OCI-LY7 (cell line): Measurements from ENCODE around the gene TRPM2. TPM values are rescaled to one million over a fixed set of nuclear protein-coding genes. Genes with fewer than 3 reads are reported as not detected.

Experiments
- BruUV-seq: library from RNA; stranded (reverse); fragments of 400-500 nt; replicated peaks from 2 replicates; lab custom pipeline; 2021; lab: Mats Ljungman, UMichigan
- CTCF ChIA-PET: fragments of 300-600 bp; sonication (Branson Sonifier 250); formaldehyde crosslinking; loops from one replicate; lab custom pipeline; 2022; ENCODE audit warnings: antibody characterized with exemption; ENCODE audit not compliant: unreplicated experiment; lab: Charles Lee
- POLR2A ChIA-PET: fragments of 300-600 bp; sonication (Branson Sonifier 250); formaldehyde crosslinking; loops from one replicate; lab custom pipeline; 2022; ENCODE audit warnings: antibody characterized with exemption; lab: Charles Lee
- DNase-seq: peaks from one replicate; pipeline ENCODE4 v3.0.0-alpha.2; 2015; ENCODE audit warnings: low spot score
- H2AFZ ChIP-seq: fragments of 200-600 bp; sonication (generic), shearing (Covaris generic); 2 replicates; pipeline ENCODE4 v1.6.1; 2014; ENCODE audit warnings: mild to moderate bottlenecking, antibody characterized with exemption, low read length, moderate library complexity
- H3K27ac ChIP-seq: fragments of 200-600 bp; sonication (generic); 2 replicates; pipeline ENCODE4 v1.5.1; 2014; ENCODE audit warnings: mixed run types, low read depth, mild to moderate bottlenecking, moderate library complexity, low read length, inconsistent platforms; ENCODE audit not compliant: poor library complexity, severe bottlenecking
- H3K36me3 ChIP-seq: fragments of 200-600 bp; sonication (generic); 2 replicates; pipeline ENCODE4 v1.6.1; 2014; ENCODE audit warnings: mild to moderate bottlenecking, antibody characterized with exemption, low read length, moderate library complexity, mixed read lengths; ENCODE audit not compliant: insufficient read depth
- H3K4me1 ChIP-seq: fragments of 200-600 bp; sonication (generic); 2 replicates; pipeline ENCODE4 v1.5.1; 2014; ENCODE audit warnings: mild to moderate bottlenecking, low read length; ENCODE audit not compliant: insufficient read depth, poor library complexity, severe bottlenecking
- H3K4me2 ChIP-seq: fragments of 200-600 bp; sonication (generic); 2 replicates; pipeline ENCODE4 v1.6.1; 2014; ENCODE audit warnings: mild to moderate bottlenecking, low read length
- H3K4me3 ChIP-seq: fragments of 200-600 bp; sonication (generic); 2 replicates; pipeline ENCODE4 v1.5.1; 2014; ENCODE audit warnings: mild to moderate bottlenecking, low read depth, low read length; ENCODE audit not compliant: poor library complexity, severe bottlenecking
- H3K79me2 ChIP-seq: fragments of 200-600 bp; sonication (generic); 2 replicates; pipeline ENCODE4 v1.6.1; 2016; ENCODE audit warnings: low read depth, mild to moderate bottlenecking, low read length, moderate library complexity, mixed read lengths; ENCODE audit not compliant: insufficient read depth
- H3K9me2 ChIP-seq: fragments of 200-600 bp; sonication (generic); 2 replicates; pipeline ENCODE4 v1.6.1; 2016; ENCODE audit warnings: mild to moderate bottlenecking, low read length, mixed read lengths; ENCODE audit not compliant: insufficient read depth
- H3K9me3 ChIP-seq: fragments of 200-600 bp; sonication (generic); 2 replicates; pipeline ENCODE4 v1.6.1; 2014; ENCODE audit warnings: mild to moderate bottlenecking, mixed run types, low read length, mixed read lengths
- H4K20me1 ChIP-seq: fragments of 200-600 bp; sonication (generic); 2 replicates; pipeline ENCODE4 v1.6.1; 2014; ENCODE audit warnings: mild to moderate bottlenecking, antibody characterized with exemption, low read length, moderate library complexity, mixed read lengths; ENCODE audit not compliant: insufficient read depth
- EZH2phosphoT487 ChIP-seq: fragments of 200-600 bp; sonication (generic); IDR thresholded peaks from 2 replicates; pipeline ENCODE4 v1.6.1; 2018; ENCODE audit warnings: low read depth, borderline replicate concordance, mild to moderate bottlenecking, mixed run types, antibody characterized with exemption, low read length, moderate library complexity, mixed read lengths
- intact Hi-C: fragments of 100-400 bp; cut with micrococcal nuclease; formaldehyde crosslinking; loops from one replicate; pipeline ENCODE4 v1.10.0; 2022; ENCODE audit not compliant: unreplicated experiment
- total RNA-seq, 2 experiments: library from RNA; depleted of rRNA in 1 of 2; stranded (reverse); fragments of >200 nt in 1 of 2; shearing (Covaris generic) in 1 of 2; gene quantifications; 2 replicates each; pipeline ENCODE4 v1.2.3, GENCODE V29; 2014 to 2022
- TF ChIP-seq, protein P1 (sequence below): fragments of 200-600 bp; sonication (generic); conservative IDR thresholded peaks from 2 replicates; pipeline ENCODE4 v1.5.1; 2014; ENCODE audit warnings: mild to moderate bottlenecking, antibody characterized with exemption, low read length, moderate library complexity, mixed read lengths

TRPM2 gene
- total RNA-seq, 2 experiments from 2014 or later: 1.8 to 7.1 TPM

GRCh38 chr21:44333509-44334328 is 19.7 kb upstream of the TRPM2 start:
- POLR2A ChIA-PET: no interaction called here
- no peak overlapping the region for H3K4me2 ChIP-seq

GRCh38 chr21:44334329-44335030 is 18.9 kb upstream of the TRPM2 start:
- TF ChIP-seq, protein P1, sequence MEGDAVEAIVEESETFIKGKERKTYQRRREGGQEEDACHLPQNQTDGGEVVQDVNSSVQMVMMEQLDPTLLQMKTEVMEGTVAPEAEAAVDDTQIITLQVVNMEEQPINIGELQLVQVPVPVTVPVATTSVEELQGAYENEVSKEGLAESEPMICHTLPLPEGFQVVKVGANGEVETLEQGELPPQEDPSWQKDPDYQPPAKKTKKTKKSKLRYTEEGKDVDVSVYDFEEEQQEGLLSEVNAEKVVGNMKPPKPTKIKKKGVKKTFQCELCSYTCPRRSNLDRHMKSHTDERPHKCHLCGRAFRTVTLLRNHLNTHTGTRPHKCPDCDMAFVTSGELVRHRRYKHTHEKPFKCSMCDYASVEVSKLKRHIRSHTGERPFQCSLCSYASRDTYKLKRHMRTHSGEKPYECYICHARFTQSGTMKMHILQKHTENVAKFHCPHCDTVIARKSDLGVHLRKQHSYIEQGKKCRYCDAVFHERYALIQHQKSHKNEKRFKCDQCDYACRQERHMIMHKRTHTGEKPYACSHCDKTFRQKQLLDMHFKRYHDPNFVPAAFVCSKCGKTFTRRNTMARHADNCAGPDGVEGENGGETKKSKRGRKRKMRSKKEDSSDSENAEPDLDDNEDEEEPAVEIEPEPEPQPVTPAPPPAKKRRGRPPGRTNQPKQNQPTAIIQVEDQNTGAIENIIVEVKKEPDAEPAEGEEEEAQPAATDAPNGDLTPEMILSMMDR: no peak
- intact Hi-C loops: loop anchor here (5.0 kb wide), 1 partner anchor 1308 kb away; the partner anchor contains the start of gene PCBP3
- no peak overlapping the region for H3K27ac ChIP-seq
- no peaks in the 10 kb centered on the region for H3K79me2 ChIP-seq
- H3K4me1 ChIP-seq: peaks cover 5% of the 10 kb centered on the region
- no peak for DNase-seq
- POLR2A ChIA-PET: interaction anchor here (0.5 kb wide), 1 partner anchor 94 kb away, joined by 3 read pairs; no protein-coding TSS in a partner anchor
- no peaks in the 10 kb centered on the region for H4K20me1 ChIP-seq
- H3K4me2 ChIP-seq: no peak overlapping the region
- no TSS peak for BruUV-seq
- no peaks in the 10 kb centered on the region for H3K9me2 ChIP-seq
- H3K36me3 ChIP-seq: no peaks in the 10 kb centered on the region; the same call in 1 of the 2 replicates
- no peak overlapping the region for H2AFZ ChIP-seq
- no peaks in the 10 kb centered on the region for H3K9me3 ChIP-seq
- no peak overlapping the region for H3K4me3 ChIP-seq
- CTCF ChIA-PET: no interaction called here

More at GRCh38 chr21:44333509-44334328, 19.7 kb upstream of the TRPM2 start:
- H4K20me1 ChIP-seq: no peaks in the 10 kb centered on the region
- H3K36me3 ChIP-seq: no peaks in the 10 kb centered on the region; the same call in 1 of the 2 replicates
- H3K4me1 ChIP-seq: peaks cover 5% of the 10 kb centered on the region
- no peaks in the 10 kb centered on the region for H3K79me2 ChIP-seq
- H3K9me3 ChIP-seq: no peaks in the 10 kb centered on the region
- BruUV-seq: no TSS peak
- no peaks in the 10 kb centered on the region for H3K9me2 ChIP-seq
- H2AFZ ChIP-seq: no peak overlapping the region
- DNase-seq: no peak
- H3K27ac ChIP-seq: no peak overlapping the region
- CTCF ChIA-PET: no interaction called here
- no peak overlapping the region for H3K4me3 ChIP-seq
- TF ChIP-seq, protein P1: no peak
- TF ChIP-seq EZH2phosphoT487: no peak
- intact Hi-C loops: no loop called here
